PFSK-1 (cell line): Measurements from ENCODE around the gene KLHL2.

Experiments used
- FOXP2 ChIP-seq: optimal IDR thresholded peaks from 2 replicates; pipeline ENCODE3; 2011; ENCODE audit warnings: borderline replicate concordance, control low read depth, inconsistent platforms; ENCODE audit not compliant: insufficient read depth; ENCODE audit errors: extremely low read length, extremely low read depth
- POLR2AphosphoS5 ChIP-seq: IDR thresholded peaks from 2 replicates; pipeline ENCODE4 v1.6.1; 2012; ENCODE audit warnings: low read depth, mild to moderate bottlenecking, control low read depth, low read length, moderate library complexity
- SIN3A ChIP-seq: IDR thresholded peaks from 2 replicates; pipeline ENCODE4 v1.6.1; 2012; ENCODE audit warnings: mild to moderate bottlenecking, low read length, moderate library complexity, borderline replicate concordance; ENCODE audit not compliant: insufficient read depth
- TAF1 ChIP-seq: IDR thresholded peaks from 2 replicates; pipeline ENCODE4 v1.6.1; 2012; ENCODE audit warnings: low read length, control low read depth, borderline replicate concordance; ENCODE audit not compliant: insufficient read depth
- TF ChIP-seq, protein P1 (sequence below), 2 experiments: IDR thresholded peaks; 2 replicates each; pipeline versions ENCODE4 v1.6.1 to v1.8.0; 2011 to 2012; ENCODE audit warnings: low read depth in 2 of 2, low read length in 2 of 2, control low read depth in 1 of 2, inconsistent platforms in 1 of 2, mild to moderate bottlenecking in 1 of 2, moderate library complexity in 1 of 2; ENCODE audit not compliant: insufficient read depth in 1 of 2

The KLHL2 gene

DNA sequence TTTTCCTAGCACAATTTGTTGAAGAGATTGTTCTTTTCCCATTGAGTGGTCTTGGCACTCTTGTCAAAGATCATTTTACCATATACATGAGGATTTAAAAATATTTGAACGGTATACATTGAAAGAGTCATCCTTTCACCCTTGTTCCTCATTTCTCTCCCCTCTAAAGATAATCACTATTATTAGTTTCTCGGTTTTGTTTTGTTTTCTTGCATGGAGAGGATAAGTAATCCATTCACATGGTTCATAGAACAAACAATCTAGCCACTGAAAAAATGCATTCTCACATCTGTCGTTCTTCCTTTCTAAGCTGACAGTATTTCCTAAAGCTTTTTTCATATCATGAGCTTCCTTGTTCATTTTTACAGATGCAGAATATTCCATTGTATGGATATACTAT is 80.9 kb downstream of the KLHL2 start:
- TF ChIP-seq FOXP2 (no peak), POLR2AphosphoS5 (no peak)

DNA sequence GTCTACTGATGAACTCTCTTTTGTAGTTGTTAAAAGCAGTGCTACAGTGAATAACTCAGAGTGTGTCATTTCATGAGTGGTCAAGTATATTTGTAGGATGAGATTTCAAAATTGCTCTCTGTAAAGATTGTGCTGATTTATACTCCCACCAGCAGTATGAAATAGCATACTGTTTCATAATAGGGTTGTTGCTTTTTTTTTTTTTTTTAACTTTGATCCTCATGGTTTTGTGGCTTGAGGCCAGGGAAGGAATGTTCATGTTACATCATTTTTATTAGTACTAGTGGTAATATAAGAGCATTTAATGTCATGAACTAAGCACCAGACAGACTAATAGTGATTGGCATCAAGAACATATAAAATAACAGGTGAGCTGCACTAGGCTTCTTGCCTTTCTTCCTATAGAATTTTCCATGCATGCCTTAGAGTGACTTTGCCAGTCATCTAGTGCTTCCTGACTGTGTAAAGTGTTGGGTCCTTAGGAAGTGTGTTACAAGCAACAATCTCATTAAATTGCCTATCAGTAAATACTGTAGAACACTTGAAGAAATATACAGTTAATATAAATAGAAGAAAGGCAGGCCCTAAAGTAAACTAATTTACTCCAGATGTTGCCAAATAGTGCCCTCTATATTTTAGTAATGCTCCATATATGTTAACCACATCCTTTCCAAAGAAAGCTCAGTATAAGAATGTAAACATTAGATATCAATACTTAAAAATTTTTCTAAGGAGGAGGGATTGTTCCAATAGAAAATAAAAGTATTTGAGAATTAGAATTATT is 81.5 kb downstream of the KLHL2 start:
- TF ChIP-seq FOXP2: no peak
- TF ChIP-seq, protein P1, sequence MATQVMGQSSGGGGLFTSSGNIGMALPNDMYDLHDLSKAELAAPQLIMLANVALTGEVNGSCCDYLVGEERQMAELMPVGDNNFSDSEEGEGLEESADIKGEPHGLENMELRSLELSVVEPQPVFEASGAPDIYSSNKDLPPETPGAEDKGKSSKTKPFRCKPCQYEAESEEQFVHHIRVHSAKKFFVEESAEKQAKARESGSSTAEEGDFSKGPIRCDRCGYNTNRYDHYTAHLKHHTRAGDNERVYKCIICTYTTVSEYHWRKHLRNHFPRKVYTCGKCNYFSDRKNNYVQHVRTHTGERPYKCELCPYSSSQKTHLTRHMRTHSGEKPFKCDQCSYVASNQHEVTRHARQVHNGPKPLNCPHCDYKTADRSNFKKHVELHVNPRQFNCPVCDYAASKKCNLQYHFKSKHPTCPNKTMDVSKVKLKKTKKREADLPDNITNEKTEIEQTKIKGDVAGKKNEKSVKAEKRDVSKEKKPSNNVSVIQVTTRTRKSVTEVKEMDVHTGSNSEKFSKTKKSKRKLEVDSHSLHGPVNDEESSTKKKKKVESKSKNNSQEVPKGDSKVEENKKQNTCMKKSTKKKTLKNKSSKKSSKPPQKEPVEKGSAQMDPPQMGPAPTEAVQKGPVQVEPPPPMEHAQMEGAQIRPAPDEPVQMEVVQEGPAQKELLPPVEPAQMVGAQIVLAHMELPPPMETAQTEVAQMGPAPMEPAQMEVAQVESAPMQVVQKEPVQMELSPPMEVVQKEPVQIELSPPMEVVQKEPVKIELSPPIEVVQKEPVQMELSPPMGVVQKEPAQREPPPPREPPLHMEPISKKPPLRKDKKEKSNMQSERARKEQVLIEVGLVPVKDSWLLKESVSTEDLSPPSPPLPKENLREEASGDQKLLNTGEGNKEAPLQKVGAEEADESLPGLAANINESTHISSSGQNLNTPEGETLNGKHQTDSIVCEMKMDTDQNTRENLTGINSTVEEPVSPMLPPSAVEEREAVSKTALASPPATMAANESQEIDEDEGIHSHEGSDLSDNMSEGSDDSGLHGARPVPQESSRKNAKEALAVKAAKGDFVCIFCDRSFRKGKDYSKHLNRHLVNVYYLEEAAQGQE (IDR thresholded peaks at IDR 0.05; ENCODE audit: insufficient read depth in 1 of 2, low read depth in 2 of 2, low read length in 2 of 2): no peak
- TF ChIP-seq POLR2AphosphoS5: no peak
- TF ChIP-seq TAF1: no peak
- TF ChIP-seq SIN3A: no peak

DNA sequence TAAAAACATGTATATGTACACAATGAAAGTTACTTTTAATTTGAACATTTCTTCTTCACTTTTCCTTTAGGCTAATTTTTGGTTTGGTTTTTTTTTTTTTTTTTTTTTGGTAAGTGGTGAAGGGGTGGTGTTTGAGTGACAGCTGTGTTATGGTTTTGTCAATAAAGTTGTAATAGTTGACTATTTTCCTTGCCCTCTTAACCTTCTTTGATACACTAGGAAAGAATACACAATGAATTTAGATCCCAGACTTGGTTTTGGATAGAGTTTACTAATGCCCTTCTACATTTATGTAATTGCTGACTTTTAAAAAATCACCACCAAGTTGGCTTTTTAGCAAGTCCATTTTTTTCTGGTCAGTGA is 82.0 kb downstream of the KLHL2 start:
- TF ChIP-seq SIN3A: no peak
- TF ChIP-seq TAF1: no peak
- TF ChIP-seq, protein P1 (IDR thresholded peaks at IDR 0.05; ENCODE audit: insufficient read depth in 1 of 2, low read depth in 2 of 2, low read length in 2 of 2): no peak

DNA sequence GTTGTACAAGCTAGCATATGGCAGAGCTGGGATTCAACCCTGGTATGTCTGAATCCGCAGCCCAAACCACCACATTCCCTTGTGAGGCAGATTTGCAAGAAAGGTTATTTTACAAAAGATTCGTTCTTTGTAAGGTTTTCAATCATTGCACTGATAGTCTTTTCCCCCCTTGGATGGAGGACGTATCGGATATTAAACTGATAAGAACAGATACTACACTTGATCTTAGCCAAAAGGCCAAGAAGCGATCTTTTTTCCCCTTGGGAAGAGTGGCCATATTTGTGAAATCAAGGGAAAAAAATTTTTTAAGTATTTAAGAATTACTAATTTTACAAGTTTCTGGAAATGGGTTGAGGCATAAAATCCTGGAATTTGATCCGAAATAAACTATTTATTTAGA is 85.7 kb downstream of the KLHL2 start:
- TF ChIP-seq TAF1 (no peak), SIN3A (no peak), POLR2AphosphoS5 (no peak), FOXP2 (no peak)
- TF ChIP-seq, protein P1 (IDR thresholded peaks at IDR 0.05; ENCODE audit: insufficient read depth in 1 of 2, low read depth in 2 of 2, low read length in 2 of 2): no peak

DNA sequence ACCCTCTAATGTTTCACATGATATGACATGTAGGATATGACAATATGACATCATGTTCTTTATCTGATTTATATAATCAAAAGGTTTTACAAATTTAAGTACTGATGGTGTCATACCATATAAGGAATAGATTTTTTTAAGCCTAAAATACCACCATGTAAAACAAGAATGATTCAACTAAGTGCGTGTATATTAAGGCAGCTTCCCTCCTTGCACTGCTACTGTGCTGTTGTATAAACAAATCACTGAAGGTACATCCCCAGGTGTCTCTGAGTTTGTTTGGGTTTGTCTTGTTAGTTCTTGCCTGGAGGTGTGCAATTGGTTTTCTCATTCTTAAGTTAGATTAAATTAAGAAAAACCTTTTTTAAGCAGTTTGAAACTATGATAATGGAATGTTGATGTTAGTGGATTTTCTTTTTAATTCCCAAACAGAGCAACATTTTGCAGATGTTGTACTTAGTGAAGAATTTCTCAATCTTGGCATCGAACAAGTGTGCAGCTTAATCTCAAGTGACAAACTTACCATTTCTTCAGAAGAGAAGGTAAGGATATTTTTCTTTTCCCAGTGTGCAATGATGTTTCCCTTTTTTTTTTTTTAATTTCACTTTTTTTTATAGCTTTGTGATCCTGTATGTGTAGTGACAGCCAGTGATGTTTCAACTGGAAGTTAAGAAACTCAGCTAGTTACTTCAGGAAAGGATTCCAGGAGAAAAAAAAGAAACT is 86.7 kb downstream of the KLHL2 start:
- TF ChIP-seq, protein P1 (IDR thresholded peaks at IDR 0.05; ENCODE audit: insufficient read depth in 1 of 2, low read depth in 2 of 2, low read length in 2 of 2): no peak
- TF ChIP-seq TAF1: no peak
- TF ChIP-seq FOXP2: no peak
- no peak for TF ChIP-seq POLR2AphosphoS5
- TF ChIP-seq SIN3A: no peak
